ENCODE measurements around the gene ZNF738.
"Not testable (repeated sequence)": the region's sequence is repeated elsewhere in the genome, so short reads cannot be mapped to it uniquely, and the experiment has no call there.

Gene ZNF738

DNA sequence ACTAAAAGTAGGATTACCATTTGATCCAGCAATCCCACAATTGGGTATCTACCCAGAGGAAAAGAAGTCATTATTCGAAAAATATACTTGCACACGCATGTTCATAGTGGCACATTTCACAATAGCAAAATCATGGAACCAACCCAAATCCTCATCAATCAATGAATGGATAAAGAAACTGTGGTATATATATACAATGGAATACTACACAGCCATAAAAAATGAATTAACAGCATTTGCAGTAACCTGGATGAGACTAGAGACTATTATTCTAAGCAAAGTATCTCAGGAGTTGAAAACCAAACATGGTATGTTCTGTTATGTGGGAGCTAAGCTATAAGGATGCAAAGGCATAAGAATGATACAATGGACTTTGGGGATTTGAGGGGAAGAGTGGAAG lies 32.6 kb upstream of the ZNF738 start:
- TF ChIP-seq, protein P1, sequence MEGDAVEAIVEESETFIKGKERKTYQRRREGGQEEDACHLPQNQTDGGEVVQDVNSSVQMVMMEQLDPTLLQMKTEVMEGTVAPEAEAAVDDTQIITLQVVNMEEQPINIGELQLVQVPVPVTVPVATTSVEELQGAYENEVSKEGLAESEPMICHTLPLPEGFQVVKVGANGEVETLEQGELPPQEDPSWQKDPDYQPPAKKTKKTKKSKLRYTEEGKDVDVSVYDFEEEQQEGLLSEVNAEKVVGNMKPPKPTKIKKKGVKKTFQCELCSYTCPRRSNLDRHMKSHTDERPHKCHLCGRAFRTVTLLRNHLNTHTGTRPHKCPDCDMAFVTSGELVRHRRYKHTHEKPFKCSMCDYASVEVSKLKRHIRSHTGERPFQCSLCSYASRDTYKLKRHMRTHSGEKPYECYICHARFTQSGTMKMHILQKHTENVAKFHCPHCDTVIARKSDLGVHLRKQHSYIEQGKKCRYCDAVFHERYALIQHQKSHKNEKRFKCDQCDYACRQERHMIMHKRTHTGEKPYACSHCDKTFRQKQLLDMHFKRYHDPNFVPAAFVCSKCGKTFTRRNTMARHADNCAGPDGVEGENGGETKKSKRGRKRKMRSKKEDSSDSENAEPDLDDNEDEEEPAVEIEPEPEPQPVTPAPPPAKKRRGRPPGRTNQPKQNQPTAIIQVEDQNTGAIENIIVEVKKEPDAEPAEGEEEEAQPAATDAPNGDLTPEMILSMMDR (conservative IDR thresholded peaks at IDR 0.05) = no peak
- TF ChIP-seq ZFX (IDR thresholded peaks at IDR 0.05) = no peak
- no peak overlapping the region for H3K27ac ChIP-seq

DNA sequence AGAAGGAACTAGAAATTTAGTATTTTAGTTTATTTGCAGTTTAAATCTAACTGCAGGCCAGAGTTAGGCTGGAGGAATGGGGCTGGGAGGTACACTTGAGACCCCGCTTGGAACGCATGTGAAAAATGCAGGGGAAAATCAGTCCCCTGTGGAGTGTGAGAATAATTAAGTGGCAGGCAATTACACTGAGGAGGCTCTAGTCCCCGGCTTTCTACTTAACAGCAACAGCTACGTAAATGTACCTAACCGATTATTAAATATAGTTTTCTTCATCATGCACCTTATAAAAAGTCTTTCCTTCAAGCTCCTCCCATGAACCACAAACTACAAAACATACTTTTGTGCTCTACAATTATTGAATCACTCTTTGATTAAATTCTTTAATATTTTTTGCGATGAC lies 30.4 kb upstream of the ZNF738 start:
- peak overlapping the region; percentile 81 for H3K27ac ChIP-seq
- TF ChIP-seq, protein P1 (conservative IDR thresholded peaks at IDR 0.05) = no peak

DNA sequence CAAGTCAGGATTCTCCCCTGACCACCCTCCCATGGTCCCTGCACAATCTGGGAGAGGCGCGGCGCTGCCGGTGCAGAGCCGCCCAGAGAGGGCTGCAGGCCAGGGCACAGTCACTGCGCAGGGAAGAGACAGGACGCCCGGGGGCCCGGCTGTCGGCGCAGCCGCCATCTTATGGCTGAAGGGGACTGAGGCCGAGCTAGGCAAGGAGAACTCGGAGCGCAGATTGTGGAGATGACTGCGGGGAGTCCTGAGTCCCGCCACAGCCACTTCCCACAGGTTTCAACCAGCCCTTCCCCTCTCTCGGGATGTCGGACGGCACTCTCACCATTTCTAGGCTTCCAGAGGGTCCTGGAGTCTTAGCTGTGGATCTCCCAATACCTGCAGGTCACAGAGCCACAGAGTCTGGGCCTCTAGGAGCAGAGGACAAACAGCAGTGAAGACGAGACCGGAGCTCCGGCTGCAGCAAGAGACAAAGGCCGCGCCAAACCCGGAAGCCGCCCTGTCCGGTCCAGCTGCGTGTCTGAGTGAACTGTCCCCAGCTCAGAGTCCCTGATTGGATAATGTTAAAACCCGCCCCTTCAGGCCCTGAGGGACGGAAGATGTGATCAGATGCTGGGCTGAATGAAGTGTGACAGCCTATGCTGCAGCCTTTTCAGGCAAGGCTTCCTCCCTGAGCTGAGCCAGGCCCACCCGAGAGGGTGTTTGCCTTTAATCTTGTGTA lies 29.8 kb upstream of the ZNF738 start, which contains the start of gene ZNF708:
ZNF708 (minus strand) TSS at position 526 of the 721 bp plus-strand sequence; CDS start at position 328, 198 bp downstream.
- TF ChIP-seq, protein P1 (conservative IDR thresholded peaks at IDR 0.05) = no peak
- TF ChIP-seq ZFX (IDR thresholded peaks at IDR 0.05) = peak; percentile 73
- H3K27ac ChIP-seq = peak within 1 kb of the TSS; percentile 81

DNA sequence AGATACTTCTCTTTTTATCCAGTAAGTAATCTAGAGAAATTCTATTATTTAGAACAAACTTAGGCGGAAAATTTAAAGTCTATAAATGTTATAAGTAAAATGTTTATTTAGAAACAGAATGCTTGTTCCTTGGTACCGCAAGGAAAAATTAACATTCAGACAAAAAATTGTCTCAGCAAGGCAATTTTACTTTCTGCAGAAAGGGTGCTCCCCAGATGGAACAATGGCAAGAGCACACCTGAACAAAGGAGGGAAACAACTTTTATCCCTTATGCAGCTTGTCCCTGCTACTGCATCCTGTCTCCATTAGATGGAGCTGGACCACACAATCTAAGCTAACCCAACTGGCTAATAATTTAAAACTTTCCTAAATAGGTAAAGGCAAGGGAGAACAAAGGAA lies 23.1 kb upstream of the ZNF738 start:
- no peak for TF ChIP-seq ZFX (IDR thresholded peaks at IDR 0.05)
- TF ChIP-seq, protein P1 (conservative IDR thresholded peaks at IDR 0.05) = no peak; the same call in none of the 2 replicates
- no peak overlapping the region for H3K27ac ChIP-seq

DNA sequence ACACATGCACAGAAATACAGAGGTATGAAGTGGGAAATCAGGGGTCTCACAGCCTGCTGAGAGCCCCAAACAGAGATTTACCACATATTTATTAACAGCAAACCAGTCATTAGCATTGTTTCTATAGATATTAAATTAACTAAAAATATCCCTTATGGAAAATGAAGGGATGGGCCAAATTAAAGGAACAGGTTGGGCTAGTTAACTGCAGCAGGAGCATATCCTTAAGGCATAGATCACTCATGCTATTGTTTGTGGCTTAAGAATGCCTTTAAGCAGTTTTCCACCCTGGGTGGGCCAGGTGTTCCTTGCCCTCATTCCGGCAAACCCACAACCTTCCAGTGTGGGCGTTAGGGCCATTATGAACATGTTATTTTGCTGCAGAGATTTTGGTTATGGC lies 14.0 kb upstream of the ZNF738 start:
- not testable (repeated sequence) for H3K27ac ChIP-seq

DNA sequence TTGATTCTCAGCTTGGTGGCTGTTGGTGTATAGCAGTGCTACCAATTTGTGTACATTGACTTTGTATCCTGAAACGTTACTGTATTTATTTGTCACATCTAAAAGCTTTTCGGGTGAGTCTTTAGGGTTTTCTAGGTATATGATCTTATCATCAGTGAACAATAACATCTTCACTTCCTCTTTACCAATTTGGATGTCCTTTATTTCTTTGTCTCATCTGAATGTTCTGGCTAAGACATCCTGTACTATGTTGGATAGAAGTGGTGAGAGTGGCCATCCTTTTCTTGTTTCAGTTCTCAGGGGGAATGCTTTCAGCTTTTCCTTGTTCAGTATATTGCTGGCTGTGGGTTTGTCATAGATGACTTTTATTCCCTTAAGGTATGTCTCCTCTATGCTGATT lies 6.0 kb upstream of the ZNF738 start:
- H3K27ac ChIP-seq = no peak overlapping the region
- TF ChIP-seq, protein P1 (conservative IDR thresholded peaks at IDR 0.05) = no peak
- no peak for TF ChIP-seq ZFX (IDR thresholded peaks at IDR 0.05)

DNA sequence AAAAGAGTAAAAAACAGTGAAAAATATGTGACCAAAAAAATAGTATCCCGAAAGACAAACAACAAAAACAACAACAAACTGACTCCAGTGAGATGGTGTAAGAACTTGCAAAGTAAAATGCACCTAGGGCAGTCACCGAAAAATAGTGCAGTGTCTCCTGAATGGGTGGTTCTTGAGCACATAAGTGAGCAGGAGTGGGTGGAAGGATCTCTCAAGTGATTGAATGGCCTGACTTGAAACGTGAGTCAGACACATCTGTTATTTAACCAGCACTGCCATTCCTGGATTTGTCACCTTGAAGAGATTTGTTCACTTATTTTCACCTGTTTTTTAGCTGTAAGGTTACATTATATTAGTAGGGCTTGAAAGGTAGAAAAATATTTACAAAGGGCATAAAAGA lies 3.5 kb downstream of the ZNF738 start:
- TF ChIP-seq ZFX (IDR thresholded peaks at IDR 0.05) = no peak
- TF ChIP-seq, protein P1 (conservative IDR thresholded peaks at IDR 0.05) = no peak
- H3K27ac ChIP-seq = no peak overlapping the region
